ENCODE data around the gene SDR42E2. TPM values are rescaled to one million over a fixed set of nuclear protein-coding genes. Genes with fewer than 3 reads are reported as not detected.

Gene SDR42E2
- total and polyA plus RNA-seq, 2 donors (not counting 3 experiments of a cell fraction or from before 2014, with no cell fraction given) = 0.03 to 0.13 TPM

DNA sequence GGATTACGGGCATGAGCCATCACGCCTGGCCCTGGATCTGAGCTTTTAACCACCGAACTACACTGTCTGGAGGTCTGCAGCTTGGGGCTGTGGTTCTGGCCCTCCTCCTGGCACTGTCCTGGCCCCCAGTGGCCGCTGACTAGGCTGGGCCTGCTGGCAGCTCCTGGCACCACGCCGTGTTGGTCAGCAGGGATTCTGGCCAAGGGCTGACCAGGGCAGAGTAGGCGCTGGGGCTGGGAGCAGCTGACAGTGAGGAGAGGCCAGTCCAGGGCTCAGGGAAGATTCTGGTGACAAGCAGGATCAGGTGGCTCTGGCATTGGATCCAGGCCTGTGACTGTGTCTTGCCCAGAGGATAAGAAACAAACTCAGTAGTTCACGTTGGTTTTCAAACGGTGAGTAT is 58.4 kb downstream of the SDR42E2 start:
- ChIA-PET CTCF (interaction anchor here (0.6 to 0.9 kb wide), 3 partner anchors 9 to 25 kb away, joined by 3 to 5 read pairs (median 3); no protein-coding TSS in a partner anchor), POLR2A (no interaction called here)
- FAIRE-seq (no peak), DNase-seq (ENCODE audit: low read depth, low spot score) (no peak)
- Histone ChIP-seq H3K27ac (ENCODE audit: insufficient read depth, low read depth, low read length) (no peak overlapping the region), H3K9me1 (replicated peaks; ENCODE audit: control insufficient read depth, extremely low read depth, insufficient read depth, low read length) (no peaks in the 10 kb centered on the region), H3K79me2 (ENCODE audit: control insufficient read depth, insufficient read depth, low read length) (peaks cover 12% of the 10 kb centered on the region), H3K4me3 (replicated peaks in 1 of 3; ENCODE audit: insufficient read depth in 1 of 3, low read depth in 1 of 3, low read length in 3 of 3) (no peak overlapping the region), H3K36me3 (ENCODE audit: control insufficient read depth in 2 of 2, extremely low read depth in 1 of 2, insufficient read depth in 2 of 2, low read length in 2 of 2) (peaks cover under 1 to 3% of the 10 kb centered on the region in 2 experiments), H2AFZ (ENCODE audit: low read depth, low read length) (no peak overlapping the region), H3K4me2 (ENCODE audit: insufficient read depth, low read length) (no peak overlapping the region), H3K4me1 (ENCODE audit: control insufficient read depth, extremely low read depth, insufficient read depth, low read length) (no peaks in the 10 kb centered on the region), H3K9ac (replicated peaks; ENCODE audit: extremely low read depth, insufficient read depth, low read length) (no peak overlapping the region), H3K9me3 (replicated peaks; ENCODE audit: control insufficient read depth, insufficient read depth, low read length) (no peaks in the 10 kb centered on the region), H3K27me3 (ENCODE audit: control insufficient read depth in 2 of 2, insufficient read depth in 2 of 2, low read length in 2 of 2) (no peaks in the 10 kb centered on the region), H4K20me1 (replicated peaks; ENCODE audit: control insufficient read depth, extremely low read depth, insufficient read depth, low read length) (peaks cover 2% of the 10 kb centered on the region)
- no TSS peak for BruUV-seq (replicated peaks)
- intact Hi-C loops (cut with micrococcal nuclease) = no loop called here
- dilution Hi-C loops (cut with MboI; ENCODE audit: extremely low pct_ligation_motif_present, low sequenced_read_pairs) = no loop called here
- TF ChIP-seq POLR2A (IDR thresholded peaks at IDR 0.05; ENCODE audit: low read depth, low read length) (no peak), MYC (IDR thresholded peaks at IDR 0.05; ENCODE audit: low read depth, low read length) (no peak), POLR2AphosphoS5 (IDR thresholded peaks at IDR 0.05; ENCODE audit: insufficient read depth, low read depth, low read length) (no peak), FOS (IDR thresholded peaks at IDR 0.05; ENCODE audit: borderline replicate concordance, insufficient read depth, low read length) (no peak)
- TF ChIP-seq, protein P1, sequence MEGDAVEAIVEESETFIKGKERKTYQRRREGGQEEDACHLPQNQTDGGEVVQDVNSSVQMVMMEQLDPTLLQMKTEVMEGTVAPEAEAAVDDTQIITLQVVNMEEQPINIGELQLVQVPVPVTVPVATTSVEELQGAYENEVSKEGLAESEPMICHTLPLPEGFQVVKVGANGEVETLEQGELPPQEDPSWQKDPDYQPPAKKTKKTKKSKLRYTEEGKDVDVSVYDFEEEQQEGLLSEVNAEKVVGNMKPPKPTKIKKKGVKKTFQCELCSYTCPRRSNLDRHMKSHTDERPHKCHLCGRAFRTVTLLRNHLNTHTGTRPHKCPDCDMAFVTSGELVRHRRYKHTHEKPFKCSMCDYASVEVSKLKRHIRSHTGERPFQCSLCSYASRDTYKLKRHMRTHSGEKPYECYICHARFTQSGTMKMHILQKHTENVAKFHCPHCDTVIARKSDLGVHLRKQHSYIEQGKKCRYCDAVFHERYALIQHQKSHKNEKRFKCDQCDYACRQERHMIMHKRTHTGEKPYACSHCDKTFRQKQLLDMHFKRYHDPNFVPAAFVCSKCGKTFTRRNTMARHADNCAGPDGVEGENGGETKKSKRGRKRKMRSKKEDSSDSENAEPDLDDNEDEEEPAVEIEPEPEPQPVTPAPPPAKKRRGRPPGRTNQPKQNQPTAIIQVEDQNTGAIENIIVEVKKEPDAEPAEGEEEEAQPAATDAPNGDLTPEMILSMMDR (IDR thresholded peaks at IDR 0.05; ENCODE audit: extremely low read depth in 1 of 2, insufficient read depth in 1 of 2, low read depth in 1 of 2, low read length in 2 of 2) = no peak

DNA sequence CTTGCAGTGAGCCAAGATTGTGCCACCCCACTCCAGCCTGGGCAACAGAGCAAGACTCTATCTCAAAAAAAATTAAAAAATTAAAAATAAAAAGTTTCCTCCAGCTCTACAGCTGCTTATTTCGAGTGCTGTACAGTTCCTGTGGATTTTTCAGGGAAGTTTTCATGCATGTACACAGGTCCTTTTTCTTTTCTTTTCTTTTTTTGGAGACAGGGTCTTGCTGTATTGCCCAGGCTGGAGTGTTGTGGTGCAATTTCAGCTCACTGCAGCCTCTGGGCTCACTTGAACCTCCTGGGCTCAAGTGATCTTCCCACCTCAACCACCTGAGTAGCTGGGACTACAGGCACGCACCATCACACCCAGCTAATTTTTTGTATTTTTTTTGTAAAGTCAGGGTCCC is 59.7 kb downstream of the SDR42E2 start:
- dilution Hi-C loops (cut with MboI; ENCODE audit: extremely low pct_ligation_motif_present, low sequenced_read_pairs) = no loop called here
- DNase-seq (ENCODE audit: low read depth, low spot score) (no peak), FAIRE-seq (no peak)
- Histone ChIP-seq H3K4me1 (ENCODE audit: control insufficient read depth, extremely low read depth, insufficient read depth, low read length) (no peaks in the 10 kb centered on the region), H3K36me3 (ENCODE audit: control insufficient read depth in 2 of 2, extremely low read depth in 1 of 2, insufficient read depth in 2 of 2, low read length in 2 of 2) (peaks cover 3% of the 10 kb centered on the region in 2 experiments), H3K9ac (replicated peaks; ENCODE audit: extremely low read depth, insufficient read depth, low read length) (no peak overlapping the region), H3K4me3 (replicated peaks in 1 of 3; ENCODE audit: insufficient read depth in 1 of 3, low read depth in 1 of 3, low read length in 3 of 3) (no peak overlapping the region), H4K20me1 (replicated peaks; ENCODE audit: control insufficient read depth, extremely low read depth, insufficient read depth, low read length) (peaks cover 2% of the 10 kb centered on the region), H3K9me1 (replicated peaks; ENCODE audit: control insufficient read depth, extremely low read depth, insufficient read depth, low read length) (no peaks in the 10 kb centered on the region), H3K9me3 (replicated peaks; ENCODE audit: control insufficient read depth, insufficient read depth, low read length) (no peaks in the 10 kb centered on the region), H2AFZ (ENCODE audit: low read depth, low read length) (no peak overlapping the region), H3K79me2 (ENCODE audit: control insufficient read depth, insufficient read depth, low read length) (peaks cover 9% of the 10 kb centered on the region), H3K4me2 (ENCODE audit: insufficient read depth, low read length) (no peak overlapping the region), H3K27ac (ENCODE audit: insufficient read depth, low read depth, low read length) (no peak overlapping the region), H3K27me3 (ENCODE audit: control insufficient read depth in 2 of 2, insufficient read depth in 2 of 2, low read length in 2 of 2) (no peaks in the 10 kb centered on the region)
- ChIA-PET POLR2A (no interaction called here), CTCF (interaction anchor here (1.0 to 1.3 kb wide), 2 partner anchors 11 to 16 kb away, joined by 3 read pairs; partner anchors contain the start of gene EEF2K)
- intact Hi-C loops (cut with micrococcal nuclease) = no loop called here
- TF ChIP-seq POLR2AphosphoS5 (IDR thresholded peaks at IDR 0.05; ENCODE audit: insufficient read depth, low read depth, low read length) (no peak), GATA2 (IDR thresholded peaks at IDR 0.05; ENCODE audit: insufficient read depth, insufficient read length, low read depth, low read length) (no peak), FOS (IDR thresholded peaks at IDR 0.05; ENCODE audit: borderline replicate concordance, insufficient read depth, low read length) (no peak), JUN (IDR thresholded peaks at IDR 0.05; ENCODE audit: borderline replicate concordance, insufficient read depth, insufficient read length, low read depth) (no peak), EZH2 (IDR thresholded peaks at IDR 0.05; ENCODE audit: borderline replicate concordance, low read depth, low read length, severe bottlenecking) (no peak), POLR2A (IDR thresholded peaks at IDR 0.05; ENCODE audit: low read depth, low read length) (no peak), MYC (IDR thresholded peaks at IDR 0.05; ENCODE audit: low read depth, low read length) (no peak)
- TF ChIP-seq, protein P2, sequence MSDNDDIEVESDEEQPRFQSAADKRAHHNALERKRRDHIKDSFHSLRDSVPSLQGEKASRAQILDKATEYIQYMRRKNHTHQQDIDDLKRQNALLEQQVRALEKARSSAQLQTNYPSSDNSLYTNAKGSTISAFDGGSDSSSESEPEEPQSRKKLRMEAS (IDR thresholded peaks at IDR 0.05; ENCODE audit: insufficient read depth, insufficient read length) = no peak
- TF ChIP-seq, protein P1 (IDR thresholded peaks at IDR 0.05; ENCODE audit: extremely low read depth in 1 of 2, insufficient read depth in 1 of 2, low read depth in 1 of 2, low read length in 2 of 2) = no peak
- BruUV-seq (replicated peaks) = no TSS peak
